IMR-90 (cell line): ENCODE data around the gene FAM219A.
A peak's percentile ranks its signal among the peaks of the same experiment; 100 is the strongest.

Experiments used
- CEBPB ChIP-seq: IDR thresholded peaks from 2 replicates; pipeline ENCODE4 v1.6.1; 2012; ENCODE audit warnings: low read depth, low read length, improper control_type of control experiment
- CTCF ChIP-seq: conservative IDR thresholded peaks from 2 replicates; pipeline ENCODE4 v1.5.1; 2012; ENCODE audit warnings: mild to moderate bottlenecking, low read depth, low read length, improper control_type of control experiment
- MAZ ChIP-seq: IDR thresholded peaks from 2 replicates; pipeline ENCODE4 v1.6.1; 2012; ENCODE audit warnings: low read depth, mild to moderate bottlenecking, low read length, improper control_type of control experiment, moderate library complexity, borderline replicate concordance
- MXI1 ChIP-seq: IDR thresholded peaks from 2 replicates; pipeline ENCODE4 v1.6.1; 2012; ENCODE audit warnings: low read depth, mild to moderate bottlenecking, low read length, moderate library complexity, borderline replicate concordance
- NFE2L2 ChIP-seq: fragments of 150-350 bp; IDR thresholded peaks from 2 replicates; pipeline ENCODE4 v1.6.1; 2016; ENCODE audit warnings: low read depth, mild to moderate bottlenecking, low read length
- POLR2A ChIP-seq: IDR thresholded peaks from 2 replicates; pipeline ENCODE4 v1.6.1; 2012; ENCODE audit warnings: mild to moderate bottlenecking, low read depth, low read length
- USF2 ChIP-seq: fragments of 150-350 bp; IDR thresholded peaks from 2 replicates; pipeline ENCODE4 v1.6.1; 2017; ENCODE audit warnings: mild to moderate bottlenecking, antibody characterized with exemption, low read length, low read depth

- TF ChIP-seq USF2 (no peak), CTCF (no peak), CEBPB (no peak), POLR2A (no peak), NFE2L2 (no peak), MAZ (peak; percentile 88; the same call in 1 of the 2 replicates), MXI1 (no peak)
These were observed 81.6 kb downstream of the FAM219A start, which contains the start of gene MYORG for GRCh38 chr9:34376596-34377403.
